ENCODE results near the gene MAGEA3.

The MAGEA3 gene

GRCh38 chrX:152738560-152738959, 40.0 kb downstream of the MAGEA3 start:
- DNase-seq (ENCODE audit: low read depth, low spot score) = no peak
- no peaks in the 10 kb centered on the region for H3K9me3 ChIP-seq (ENCODE audit: low read depth, low read length)

More at GRCh38 chrX:152738560-152738959, 40.0 kb downstream of the MAGEA3 start:
- Histone ChIP-seq H3K36me3 (ENCODE audit: insufficient read depth, low read length) (no peaks in the 10 kb centered on the region), H3K4me3 (no peak overlapping the region), H3K9ac (ENCODE audit: insufficient read length) (no peak overlapping the region), H3K27ac (no peak overlapping the region)
- TF ChIP-seq FOXP2 (optimal IDR thresholded peaks at IDR 0.05; ENCODE audit: control extremely low read depth, extremely low read length, insufficient read depth) (no peak), POLR2AphosphoS5 (IDR thresholded peaks at IDR 0.05; ENCODE audit: borderline replicate concordance, low read depth, low read length) (no peak), EZH2 (IDR thresholded peaks at IDR 0.05) (no peak)

All from SK-N-MC (cell line).